GM21381 (cell line): Measurements from ENCODE around the gene ZCWPW2.

Experiments used
- ATAC-seq: cut with Tn5 transposase; IDR thresholded peaks from one replicate; pipeline ENCODE4 v1.9.1; 2021; ENCODE audit warnings: mild to moderate bottlenecking, moderate library complexity; ENCODE audit not compliant: unreplicated experiment

The ZCWPW2 gene

GRCh38 chr3:28569357-28569756, 220.8 kb downstream of the ZCWPW2 start:
- no peak for ATAC-seq

GRCh38 chr3:28574036-28574435, 225.5 kb downstream of the ZCWPW2 start:
- ATAC-seq, result no peak

DNA sequence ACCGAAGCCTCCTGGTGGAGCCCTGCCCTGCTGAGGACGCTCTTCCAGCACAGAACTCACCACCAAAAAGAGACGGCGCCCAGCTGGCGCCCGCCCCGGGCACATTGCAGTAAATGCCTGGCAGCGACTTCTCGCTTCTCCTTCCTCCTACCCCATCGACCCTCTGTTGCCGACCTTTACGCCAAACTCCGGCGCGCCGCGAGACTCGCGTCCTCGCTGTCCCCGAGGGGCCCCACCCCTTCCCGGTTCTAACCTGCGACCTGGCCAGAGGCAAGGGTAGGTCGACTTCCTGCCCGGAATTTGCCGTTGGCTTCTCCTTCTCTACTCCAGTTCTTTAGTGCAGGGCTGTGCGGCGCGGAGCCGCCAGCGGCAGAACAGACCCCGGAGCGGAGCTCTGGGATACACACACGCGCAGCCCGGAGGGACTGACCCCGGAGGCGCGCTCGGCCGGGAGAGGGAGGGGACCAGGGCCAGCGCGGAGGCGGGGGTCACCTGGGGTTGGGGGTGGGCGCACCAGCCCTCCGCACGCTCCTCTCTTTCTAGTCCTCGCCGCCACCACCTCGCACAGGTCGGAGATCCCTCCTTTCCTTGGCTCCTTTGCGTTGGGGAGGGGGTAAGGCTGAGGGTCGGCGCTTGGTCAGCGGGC, 226.7 kb downstream of the ZCWPW2 start:
- ATAC-seq, result no peak
